Measurements from ENCODE around the gene KIF6.

Gene KIF6

DNA sequence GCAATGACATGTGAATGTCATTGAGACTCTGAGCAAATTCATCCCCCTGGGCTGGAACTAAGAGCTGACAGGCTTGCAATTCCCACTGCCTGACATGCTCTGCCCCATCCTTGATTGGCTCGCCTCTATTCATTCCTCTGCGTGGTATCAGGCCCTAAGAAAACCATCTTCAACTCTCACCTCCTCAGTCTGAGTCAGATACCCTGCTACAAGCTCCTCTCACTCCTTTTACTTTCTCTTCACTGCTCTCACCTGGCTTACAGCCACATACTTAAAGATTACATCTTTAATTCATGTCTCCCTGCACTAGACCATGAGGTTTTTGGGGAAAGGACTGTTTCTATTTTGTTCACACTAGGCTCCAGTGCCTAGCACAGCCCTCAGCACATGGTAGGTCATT lies 131.6 kb downstream of the KIF6 start:
- DNase-seq (ENCODE audit: low read depth in 2 of 2), result no peak

- DNase-seq (ENCODE audit: low read depth in 2 of 2), result no peak
Measured at GRCh38 chr6:39590871-39591393, 134.3 kb downstream of the KIF6 start.

DNA sequence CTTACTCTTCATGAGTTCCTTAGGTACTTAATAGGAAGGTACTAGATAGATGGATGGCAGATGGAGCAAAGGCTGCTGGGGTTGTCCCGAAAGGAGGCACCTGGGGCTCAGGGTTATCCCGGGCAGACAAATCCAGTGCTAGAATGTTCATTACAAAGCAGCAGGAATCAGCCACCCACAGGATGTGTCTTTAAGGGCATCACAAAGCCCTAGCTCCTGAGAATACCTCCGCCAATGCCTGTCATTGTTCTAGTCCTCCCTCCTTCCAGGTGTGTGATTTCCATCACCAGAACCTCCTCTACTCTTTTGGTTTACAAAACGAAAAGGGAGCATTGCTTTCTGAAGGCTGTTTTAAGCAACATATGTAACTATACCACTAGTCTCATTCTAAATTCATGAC lies 138.1 kb downstream of the KIF6 start:
- DNase-seq (ENCODE audit: low read depth in 2 of 2), result no peak

GRCh38 chr6:39585641-39586040 lies 139.6 kb downstream of the KIF6 start:
- DNase-seq (ENCODE audit: low read depth in 2 of 2), result no peak

DNA sequence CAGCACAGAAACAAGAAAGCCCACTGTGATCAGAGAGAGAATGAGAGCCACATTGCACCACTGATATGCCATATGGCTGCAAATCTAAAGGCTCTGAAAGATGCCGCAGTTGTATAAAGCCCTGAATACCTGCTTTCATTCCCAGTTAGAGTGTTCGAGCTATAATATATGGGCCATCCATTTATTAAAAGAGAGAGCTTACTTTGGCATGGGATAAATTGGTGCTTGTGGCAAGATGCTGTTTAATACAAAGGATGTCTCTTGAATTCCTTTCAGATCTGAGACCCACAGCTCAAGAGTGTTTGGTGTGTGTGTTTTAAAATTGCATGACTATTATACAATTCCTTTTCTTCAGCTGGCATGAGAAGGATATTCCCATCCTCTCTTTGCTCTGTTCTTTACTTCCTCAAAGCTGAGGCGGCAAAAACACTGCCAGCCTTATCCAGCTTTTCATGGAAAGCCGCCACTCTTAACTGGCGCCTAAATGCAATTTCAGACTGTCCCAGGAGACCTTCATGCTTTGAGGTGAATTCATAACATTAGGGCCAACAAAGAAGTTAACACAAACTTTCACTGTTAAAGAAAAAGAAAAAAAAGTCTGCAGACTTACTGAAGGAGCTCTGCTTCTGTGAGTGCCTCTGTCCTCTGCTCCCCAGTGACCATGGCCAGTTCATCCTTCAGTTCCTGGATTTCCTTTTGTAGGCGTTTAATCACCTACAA lies 147.6 kb downstream of the KIF6 start:
- DNase-seq (ENCODE audit: low read depth in 2 of 2), result no peak

GRCh38 chr6:39576556-39577303 lies 148.5 kb downstream of the KIF6 start:
- no peak for DNase-seq (ENCODE audit: low read depth in 2 of 2)

DNA sequence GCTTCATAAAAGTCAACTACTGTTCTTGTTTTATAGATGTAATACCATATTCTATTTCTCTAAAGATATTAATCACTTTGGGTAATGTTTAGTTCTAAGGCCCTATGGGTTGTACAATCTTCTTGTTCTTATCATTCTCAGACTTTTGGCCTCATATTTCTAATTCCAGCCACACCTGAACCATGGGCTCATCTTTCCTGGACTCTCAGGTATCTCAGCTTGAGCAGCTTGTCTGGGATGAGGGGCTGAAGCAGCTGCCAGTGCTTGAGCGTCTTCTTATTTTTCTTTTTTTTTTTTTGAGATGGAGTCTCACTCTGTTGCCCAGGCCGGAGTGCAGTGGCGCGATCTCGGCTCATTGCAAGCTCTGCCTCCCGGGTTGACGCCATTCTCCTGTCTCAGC lies 150.2 kb downstream of the KIF6 start:
- DNase-seq (ENCODE audit: low read depth in 2 of 2), result no peak

GRCh38 chr6:39573541-39573940 lies 151.7 kb downstream of the KIF6 start:
- DNase-seq (ENCODE audit: low read depth in 2 of 2), result no peak

GRCh38 chr6:39572661-39573340 lies 152.4 kb downstream of the KIF6 start:
- DNase-seq (ENCODE audit: low read depth in 2 of 2), result no peak

GRCh38 chr6:39568896-39569295 lies 156.3 kb downstream of the KIF6 start:
- no peak for DNase-seq (ENCODE audit: low read depth in 2 of 2)

DNA sequence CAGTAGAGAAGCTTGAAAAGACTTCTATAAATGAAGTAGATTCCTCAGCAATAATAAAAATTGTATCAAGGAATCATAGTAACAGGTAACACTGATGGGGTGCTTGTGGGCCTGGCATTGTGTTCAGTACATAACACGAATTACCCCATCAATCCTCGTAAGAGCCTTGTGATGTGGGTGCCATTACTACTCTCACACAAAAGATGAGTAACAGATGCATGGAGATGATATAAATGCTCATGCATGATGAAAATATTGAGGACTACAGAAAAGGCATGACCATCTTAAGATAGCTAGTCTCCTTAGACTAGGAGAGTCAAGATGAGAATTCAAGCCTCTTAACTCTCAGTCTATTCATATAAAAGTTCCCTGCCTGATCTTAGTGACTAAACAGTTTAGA lies 158.1 kb downstream of the KIF6 start:
- no peak for DNase-seq (ENCODE audit: low read depth in 2 of 2)

GRCh38 chr6:39566456-39566855 lies 158.8 kb downstream of the KIF6 start:
- no peak for DNase-seq (ENCODE audit: low read depth in 2 of 2)

GRCh38 chr6:39565956-39566355 lies 159.3 kb downstream of the KIF6 start:
- no peak for DNase-seq (ENCODE audit: low read depth in 2 of 2)

- no peak for DNase-seq (ENCODE audit: low read depth in 2 of 2)
Measured at GRCh38 chr6:39563566-39564311, 161.5 kb downstream of the KIF6 start.

DNA sequence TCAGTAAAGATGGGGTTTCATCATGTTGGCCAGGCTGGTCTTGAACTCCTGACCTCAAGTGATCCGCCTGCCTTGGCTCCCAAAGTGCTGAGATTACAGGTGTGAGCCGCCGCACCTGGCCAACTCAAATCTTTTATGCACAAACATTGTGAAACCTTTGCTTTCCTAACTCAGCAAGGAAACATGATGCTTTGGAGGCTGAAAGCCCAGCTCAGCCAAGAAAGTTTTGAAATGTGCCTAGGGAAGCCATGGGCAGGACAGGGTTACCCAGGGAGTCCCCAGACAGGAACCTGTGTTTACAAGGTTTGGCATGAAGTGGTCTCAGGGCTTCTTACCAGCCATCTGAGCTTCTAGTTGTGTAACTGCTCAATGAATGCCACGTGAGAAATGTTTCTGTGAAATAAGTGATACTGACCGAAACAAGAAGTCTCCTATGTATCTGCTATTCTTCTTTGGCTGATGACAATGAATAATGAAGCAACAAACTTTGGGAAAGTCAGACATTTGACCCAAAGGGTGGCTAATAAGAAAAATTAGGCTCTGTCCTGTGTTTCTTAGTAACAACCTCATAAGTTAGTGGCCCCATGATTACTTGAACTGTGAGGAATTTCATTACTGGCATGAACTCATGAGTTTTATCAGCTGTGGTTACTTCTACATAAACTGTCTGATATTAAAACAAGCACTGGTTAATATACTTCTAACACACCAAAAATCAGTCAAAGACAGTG lies 163.5 kb downstream of the KIF6 start:
- DNase-seq (ENCODE audit: low read depth in 2 of 2), result no peak

DNA sequence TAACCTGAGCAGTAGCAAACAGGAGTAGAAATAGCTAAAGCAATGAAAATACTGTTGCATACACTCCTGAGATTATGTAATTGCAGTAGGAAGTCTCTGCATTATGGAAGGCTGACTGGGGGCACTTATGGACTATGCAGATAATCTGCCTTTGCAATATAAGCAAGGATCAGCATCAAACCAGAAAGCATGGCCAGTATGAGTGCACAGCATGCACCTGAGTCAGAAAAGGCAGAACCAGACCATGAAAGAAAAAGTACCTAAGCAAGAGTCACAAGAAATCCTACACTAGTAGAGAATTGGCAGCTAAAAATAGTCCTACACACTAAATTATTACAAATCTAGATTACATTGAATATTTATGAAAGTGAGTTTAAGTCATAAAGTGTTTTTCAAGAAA lies 164.3 kb downstream of the KIF6 start:
- no peak for DNase-seq (ENCODE audit: low read depth in 2 of 2)

DNA sequence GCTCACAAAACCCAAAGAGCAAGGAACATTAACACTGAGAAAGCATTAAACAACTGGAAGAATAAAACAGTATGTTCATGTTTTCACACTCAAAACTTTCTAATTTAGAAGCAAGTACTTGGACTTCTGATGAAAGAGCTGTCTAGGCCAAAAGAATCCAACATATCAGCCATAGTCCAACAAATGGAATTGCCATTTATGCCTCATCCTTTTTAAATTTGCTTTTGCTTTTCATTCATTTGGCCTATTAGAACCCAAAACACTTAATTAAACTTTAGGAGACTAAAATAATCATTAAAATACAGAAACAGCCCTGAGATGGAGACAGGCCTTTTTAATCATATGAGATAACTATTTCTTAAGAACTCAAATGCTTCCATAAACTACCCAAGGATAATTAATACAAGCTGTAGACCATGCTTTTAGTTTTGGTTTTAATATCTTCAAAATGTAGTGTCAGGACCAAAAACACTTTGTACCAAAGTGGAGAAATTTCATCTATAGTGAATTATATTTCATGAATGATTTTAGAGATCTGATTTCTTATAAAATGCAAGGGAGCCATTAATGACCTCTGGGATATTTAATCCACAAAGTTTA lies 166.5 kb downstream of the KIF6 start:
- DNase-seq (ENCODE audit: low read depth in 2 of 2), result no peak

GRCh38 chr6:39558079-39558478 lies 167.1 kb downstream of the KIF6 start:
- no peak for DNase-seq (ENCODE audit: low read depth in 2 of 2)

DNA sequence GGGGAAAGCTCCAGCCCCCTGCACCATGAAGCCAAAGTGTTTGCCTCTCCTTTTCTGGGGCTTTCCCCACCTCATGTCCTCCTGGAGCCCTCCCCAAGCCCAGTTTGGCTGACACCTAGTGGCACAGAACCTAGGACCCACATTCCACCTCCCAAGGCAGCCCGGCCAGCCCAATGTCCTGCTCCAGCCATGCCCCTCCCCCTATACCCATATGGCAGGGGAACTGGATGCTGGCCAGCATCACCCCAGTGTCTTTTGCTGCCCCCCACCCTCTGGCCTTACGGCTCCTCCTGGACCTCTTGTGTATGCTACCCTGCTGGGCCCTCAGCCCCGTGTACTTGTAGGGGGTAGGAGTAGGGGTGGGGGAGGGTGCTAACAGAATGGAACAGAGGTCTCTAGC lies 170.1 kb downstream of the KIF6 start:
- DNase-seq (ENCODE audit: low read depth in 2 of 2), result no peak

DNA sequence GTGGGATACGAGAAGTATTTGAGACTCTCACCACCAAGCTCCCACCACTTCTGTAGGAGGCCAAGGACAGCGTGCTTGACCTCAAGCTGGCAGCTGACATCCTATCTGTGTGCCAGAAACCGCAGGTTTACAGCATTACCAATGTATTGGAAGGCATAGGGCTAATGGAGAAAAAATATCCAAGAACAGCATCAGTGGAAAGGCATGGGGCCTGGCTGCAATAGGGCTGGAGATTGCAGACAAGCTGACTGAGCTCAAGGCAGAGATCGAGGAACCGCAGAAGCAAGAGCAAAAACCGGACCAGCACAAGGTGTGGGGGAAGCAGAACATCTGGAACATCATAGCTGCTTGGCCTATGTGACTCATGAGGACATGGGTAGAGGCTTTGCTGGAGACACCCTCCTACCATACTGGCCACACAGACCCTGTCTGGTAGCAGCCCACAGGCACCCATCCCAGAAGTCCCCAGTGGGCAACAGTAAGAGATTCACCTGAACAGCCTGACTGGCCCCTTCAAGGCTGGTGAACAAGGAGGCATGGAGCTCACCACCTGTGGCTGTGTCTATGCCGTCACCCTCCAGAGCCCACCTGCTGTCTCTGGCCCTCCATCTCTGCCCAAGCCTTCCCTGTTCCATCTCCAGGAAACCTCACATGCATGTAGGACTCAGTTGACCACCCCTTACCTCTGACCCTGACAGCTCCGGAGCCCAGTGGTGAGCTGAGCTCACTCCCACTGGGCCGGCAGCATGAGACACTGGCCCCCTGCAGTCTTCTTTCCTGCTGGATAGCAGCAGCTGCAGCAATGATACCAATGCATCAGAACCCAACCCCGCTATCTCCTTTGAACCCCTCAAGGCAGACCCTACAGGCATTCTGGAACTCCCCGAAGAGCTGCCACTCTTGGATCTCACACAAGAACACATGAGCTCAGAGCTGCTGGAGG lies 171.1 kb downstream of the KIF6 start:
- no peak for DNase-seq (ENCODE audit: low read depth in 2 of 2)

Data from activated CD4-positive, alpha-beta T cell treated with anti-CD3 and anti-CD28 coated beads for 24 hours (primary cell).